ENCODE measurements around the gene ADAMTS2. TPM values are rescaled to one million over a fixed set of nuclear protein-coding genes. Genes with fewer than 3 reads are reported as not detected.

The ADAMTS2 gene
- total RNA-seq, 1 donor from 2014 or later = 23.5 TPM

DNA sequence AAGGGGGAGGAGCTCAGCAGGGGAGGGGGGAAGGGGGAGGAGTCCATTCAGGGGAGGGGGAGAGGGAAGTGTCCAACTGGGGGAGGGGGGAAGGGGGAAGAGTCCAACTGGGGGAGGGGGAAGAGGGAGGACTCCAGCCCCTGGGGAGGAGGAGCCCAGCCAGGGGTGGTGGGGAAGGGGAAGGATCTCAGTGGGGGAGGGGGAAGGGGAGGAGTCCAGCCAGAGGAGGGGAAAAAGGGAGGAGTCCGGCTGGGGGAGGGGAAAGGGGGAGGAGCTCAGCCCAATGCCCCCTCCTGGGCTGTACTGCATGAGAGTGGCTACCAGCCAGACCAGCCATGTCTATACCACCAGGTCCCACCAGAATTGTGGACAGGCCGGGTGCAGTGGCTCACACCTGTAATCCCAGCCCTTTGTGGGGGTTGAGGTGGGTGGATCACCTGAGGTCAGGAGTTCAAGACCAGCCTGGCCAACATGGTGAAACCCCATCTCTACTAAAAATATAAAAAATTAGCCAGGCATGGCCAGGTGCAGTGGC, 30.6 kb upstream of the ADAMTS2 start:
- DNase-seq = no peak

GRCh38 chr5:179375236-179375685, 30.0 kb upstream of the ADAMTS2 start:
- Mint-ChIP-seq H3K4me3 (ENCODE audit: unreplicated experiment) (no peak overlapping the region), H3K27me3 (ENCODE audit: unreplicated experiment) (peaks cover 13% of the 10 kb centered on the region), H3K9me3 (ENCODE audit: unreplicated experiment) (peaks cover 5% of the 10 kb centered on the region), H3K36me3 (ENCODE audit: unreplicated experiment) (no peaks in the 10 kb centered on the region), H3K27ac (ENCODE audit: unreplicated experiment) (no peak overlapping the region), H3K4me1 (ENCODE audit: low read depth, unreplicated experiment) (peaks cover 9% of the 10 kb centered on the region)
- no peak for DNase-seq
- TF ChIP-seq, protein P1, sequence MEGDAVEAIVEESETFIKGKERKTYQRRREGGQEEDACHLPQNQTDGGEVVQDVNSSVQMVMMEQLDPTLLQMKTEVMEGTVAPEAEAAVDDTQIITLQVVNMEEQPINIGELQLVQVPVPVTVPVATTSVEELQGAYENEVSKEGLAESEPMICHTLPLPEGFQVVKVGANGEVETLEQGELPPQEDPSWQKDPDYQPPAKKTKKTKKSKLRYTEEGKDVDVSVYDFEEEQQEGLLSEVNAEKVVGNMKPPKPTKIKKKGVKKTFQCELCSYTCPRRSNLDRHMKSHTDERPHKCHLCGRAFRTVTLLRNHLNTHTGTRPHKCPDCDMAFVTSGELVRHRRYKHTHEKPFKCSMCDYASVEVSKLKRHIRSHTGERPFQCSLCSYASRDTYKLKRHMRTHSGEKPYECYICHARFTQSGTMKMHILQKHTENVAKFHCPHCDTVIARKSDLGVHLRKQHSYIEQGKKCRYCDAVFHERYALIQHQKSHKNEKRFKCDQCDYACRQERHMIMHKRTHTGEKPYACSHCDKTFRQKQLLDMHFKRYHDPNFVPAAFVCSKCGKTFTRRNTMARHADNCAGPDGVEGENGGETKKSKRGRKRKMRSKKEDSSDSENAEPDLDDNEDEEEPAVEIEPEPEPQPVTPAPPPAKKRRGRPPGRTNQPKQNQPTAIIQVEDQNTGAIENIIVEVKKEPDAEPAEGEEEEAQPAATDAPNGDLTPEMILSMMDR (IDR thresholded peaks at IDR 0.05; ENCODE audit: partially characterized antibody, unreplicated experiment) = no peak

More for the DNA sequence above, 30.6 kb upstream of the ADAMTS2 start:
- no peak overlapping the region for H3K27ac Mint-ChIP-seq (ENCODE audit: unreplicated experiment)
- H3K27me3 Mint-ChIP-seq (ENCODE audit: unreplicated experiment) = peaks cover 13% of the 10 kb centered on the region
- H3K9me3 Mint-ChIP-seq (ENCODE audit: unreplicated experiment) = peaks cover 5% of the 10 kb centered on the region
- H3K36me3 Mint-ChIP-seq (ENCODE audit: unreplicated experiment) = no peaks in the 10 kb centered on the region
- no peak overlapping the region for H3K4me3 Mint-ChIP-seq (ENCODE audit: unreplicated experiment)
- TF ChIP-seq, protein P1 (IDR thresholded peaks at IDR 0.05; ENCODE audit: partially characterized antibody, unreplicated experiment) = no peak
- H3K4me1 Mint-ChIP-seq (ENCODE audit: low read depth, unreplicated experiment) = peaks cover 9% of the 10 kb centered on the region

- H3K4me1 Mint-ChIP-seq (ENCODE audit: low read depth, unreplicated experiment) = peaks cover 11% of the 10 kb centered on the region
- no peaks in the 10 kb centered on the region for H3K36me3 Mint-ChIP-seq (ENCODE audit: unreplicated experiment)
- peaks cover 5% of the 10 kb centered on the region for H3K9me3 Mint-ChIP-seq (ENCODE audit: unreplicated experiment)
- TF ChIP-seq, protein P1 (IDR thresholded peaks at IDR 0.05; ENCODE audit: partially characterized antibody, unreplicated experiment) = no peak
- DNase-seq = no peak
- peaks cover 15% of the 10 kb centered on the region for H3K27me3 Mint-ChIP-seq (ENCODE audit: unreplicated experiment)
- H3K27ac Mint-ChIP-seq (ENCODE audit: unreplicated experiment) = no peak overlapping the region
- no peak overlapping the region for H3K4me3 Mint-ChIP-seq (ENCODE audit: unreplicated experiment)
Observed at GRCh38 chr5:179374506-179375235, 29.4 kb upstream of the ADAMTS2 start.

- no peak overlapping the region for H3K27ac Mint-ChIP-seq (ENCODE audit: unreplicated experiment)
- TF ChIP-seq, protein P1 (IDR thresholded peaks at IDR 0.05; ENCODE audit: partially characterized antibody, unreplicated experiment) = no peak
- peaks cover 18% of the 10 kb centered on the region for H3K4me1 Mint-ChIP-seq (ENCODE audit: low read depth, unreplicated experiment)
- peaks cover 15% of the 10 kb centered on the region for H3K27me3 Mint-ChIP-seq (ENCODE audit: unreplicated experiment)
- H3K36me3 Mint-ChIP-seq (ENCODE audit: unreplicated experiment) = no peaks in the 10 kb centered on the region
- DNase-seq = no peak
- no peak overlapping the region for H3K4me3 Mint-ChIP-seq (ENCODE audit: unreplicated experiment)
- H3K9me3 Mint-ChIP-seq (ENCODE audit: unreplicated experiment) = peaks cover 5% of the 10 kb centered on the region
Observed at GRCh38 chr5:179373961-179374505, 28.8 kb upstream of the ADAMTS2 start.

All from glutamatergic neuron (in vitro differentiated cells).